Activated CD8-positive, alpha-beta T cell treated with anti-CD3 and anti-CD28 coated beads for 36 hours (primary cell): ENCODE results near the gene WTAP. TPM values are rescaled to one million over a fixed set of nuclear protein-coding genes. Genes with fewer than 3 reads are reported as not detected.
"Not testable (repeated sequence)": the region's sequence is repeated elsewhere in the genome, so short reads cannot be mapped to it uniquely, and the experiment has no call there.

ENCODE experiments used
- ATAC-seq: fragments of 200-7000 bp; cut with Tn5 transposase; one replicate; pipeline ENCODE4 v1.10.0; 2021; ENCODE audit warnings: mild to moderate bottlenecking, moderate library complexity
- CTCF ChIA-PET: fragments of 350-600 bp; sonication (Branson Sonifier 250); formaldehyde crosslinking; loops from one replicate; lab custom pipeline; 2021; ENCODE audit warnings: antibody characterized with exemption; lab: Charles Lee
- POLR2A ChIA-PET: fragments of 350-600 bp; sonication (Branson Sonifier 250); formaldehyde crosslinking; loops from one replicate; lab custom pipeline; 2021; ENCODE audit warnings: antibody characterized with exemption; lab: Charles Lee
- DNase-seq: peaks from one replicate; pipeline ENCODE4 v3.0.0-alpha.2; 2020
- H3K27ac Mint-ChIP-seq: one replicate; pipeline ENCODE4 v1.8.0; 2021; ENCODE audit warnings: mild to moderate bottlenecking, mixed read lengths
- H3K27me3 Mint-ChIP-seq: one replicate; pipeline ENCODE4 v1.8.0; 2021; ENCODE audit warnings: mixed read lengths
- H3K36me3 Mint-ChIP-seq: one replicate; pipeline ENCODE4 v1.8.0; 2021; ENCODE audit warnings: low read depth, mixed read lengths
- H3K4me1 Mint-ChIP-seq: one replicate; pipeline ENCODE4 v1.8.0; 2021; ENCODE audit warnings: low read depth, mixed read lengths
- H3K4me3 Mint-ChIP-seq: one replicate; pipeline ENCODE4 v1.8.0; 2021; ENCODE audit warnings: mild to moderate bottlenecking, moderate library complexity, mixed read lengths
- H3K9me3 Mint-ChIP-seq: one replicate; pipeline ENCODE4 v1.8.0; 2021; ENCODE audit warnings: mixed read lengths
- intact Hi-C: fragments of 100-400 bp; cut with micrococcal nuclease; formaldehyde crosslinking; loops from one replicate; pipeline ENCODE4 v1.10.0; 2022
- total RNA-seq, 2 experiments: library from RNA; stranded (reverse); gene quantifications; one replicate each; pipeline ENCODE4 v1.2.3, GENCODE V29; 2021
- TF ChIP-seq, protein P1 (sequence below): fragments of 200-600 bp; IDR thresholded peaks from one replicate; pipeline ENCODE4 v1.8.0; 2022; ENCODE audit warnings: antibody characterized with exemption, mild to moderate bottlenecking

The WTAP gene
- total RNA-seq, 2 experiments from 2014 or later = 79.9 to 80.6 TPM

DNA sequence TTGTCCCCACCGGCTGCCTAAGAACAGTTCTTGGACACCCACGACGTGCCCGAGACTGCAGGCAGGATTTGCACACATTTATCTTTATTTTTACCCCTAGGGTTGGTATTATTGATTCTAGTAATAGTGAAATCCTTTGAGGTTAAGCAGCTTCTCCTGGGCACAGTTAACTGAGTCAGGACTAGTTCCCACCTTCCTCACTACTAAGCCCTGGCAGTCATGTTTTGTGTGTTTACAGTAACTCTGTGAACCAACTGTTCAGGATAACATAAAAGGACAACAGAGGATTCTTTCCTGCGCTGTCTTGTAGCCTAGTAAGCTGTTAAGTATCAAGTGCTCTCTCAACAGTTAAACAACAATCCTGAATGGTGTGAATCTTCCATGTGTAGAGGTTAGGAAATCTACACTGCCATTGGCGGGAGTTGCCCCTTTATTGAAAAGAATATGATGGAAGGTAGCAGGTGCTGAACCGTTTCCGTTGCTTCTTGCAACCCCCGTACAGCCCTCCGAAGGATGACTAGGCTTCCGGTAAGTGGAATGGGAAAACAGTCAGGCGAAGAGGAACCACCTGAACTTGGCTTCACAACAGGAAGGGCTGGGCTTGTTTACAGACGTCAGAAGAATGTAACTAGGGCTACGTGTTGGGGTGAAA, 33.3 kb upstream of the WTAP start:
- TF ChIP-seq, protein P1, sequence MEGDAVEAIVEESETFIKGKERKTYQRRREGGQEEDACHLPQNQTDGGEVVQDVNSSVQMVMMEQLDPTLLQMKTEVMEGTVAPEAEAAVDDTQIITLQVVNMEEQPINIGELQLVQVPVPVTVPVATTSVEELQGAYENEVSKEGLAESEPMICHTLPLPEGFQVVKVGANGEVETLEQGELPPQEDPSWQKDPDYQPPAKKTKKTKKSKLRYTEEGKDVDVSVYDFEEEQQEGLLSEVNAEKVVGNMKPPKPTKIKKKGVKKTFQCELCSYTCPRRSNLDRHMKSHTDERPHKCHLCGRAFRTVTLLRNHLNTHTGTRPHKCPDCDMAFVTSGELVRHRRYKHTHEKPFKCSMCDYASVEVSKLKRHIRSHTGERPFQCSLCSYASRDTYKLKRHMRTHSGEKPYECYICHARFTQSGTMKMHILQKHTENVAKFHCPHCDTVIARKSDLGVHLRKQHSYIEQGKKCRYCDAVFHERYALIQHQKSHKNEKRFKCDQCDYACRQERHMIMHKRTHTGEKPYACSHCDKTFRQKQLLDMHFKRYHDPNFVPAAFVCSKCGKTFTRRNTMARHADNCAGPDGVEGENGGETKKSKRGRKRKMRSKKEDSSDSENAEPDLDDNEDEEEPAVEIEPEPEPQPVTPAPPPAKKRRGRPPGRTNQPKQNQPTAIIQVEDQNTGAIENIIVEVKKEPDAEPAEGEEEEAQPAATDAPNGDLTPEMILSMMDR = no peak
- ChIA-PET POLR2A (interaction anchor here (0.7 to 6.3 kb wide), 7 partner anchors 8 to 96 kb away, joined by 3 to 41 read pairs (median 20); partner anchors contain the start of genes MRPL18, TCP1 and WTAP), CTCF (no interaction called here)
- DNase-seq (peak; percentile 33), ATAC-seq (peak; percentile 12)
- Mint-ChIP-seq H3K27ac (peak overlapping the region; percentile 91), H3K27me3 (no peaks in the 10 kb centered on the region), H3K9me3 (no peaks in the 10 kb centered on the region), H3K36me3 (peaks cover 16% of the 10 kb centered on the region), H3K4me1 (peaks cover 26% of the 10 kb centered on the region), H3K4me3 (peak overlapping the region; percentile 88)
- intact Hi-C loops = loop anchor here (2.0 to 10.0 kb wide), 4 partner anchors 33 to 251 kb away; partner anchors contain the start of genes ACAT2, TCP1 and WTAP

DNA sequence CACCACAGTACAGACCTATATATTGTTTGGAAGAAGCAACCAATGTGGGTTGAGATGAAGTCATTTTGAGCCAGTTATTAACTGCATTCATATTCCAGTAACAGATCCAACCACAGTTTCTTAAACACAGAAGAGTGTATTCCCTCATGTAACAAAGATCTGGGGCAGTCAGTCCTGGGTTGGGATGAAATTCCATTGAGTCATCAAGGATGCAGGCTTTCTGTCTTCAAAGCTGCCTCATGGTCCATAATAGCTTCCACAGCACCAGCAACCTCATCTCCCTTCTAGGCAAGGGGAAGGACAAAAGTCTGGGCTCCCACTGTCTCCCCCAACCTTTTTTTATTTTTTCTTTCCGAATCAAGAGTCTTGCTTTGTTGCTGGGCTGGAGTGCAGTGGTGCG, 31.3 kb upstream of the WTAP start:
- ATAC-seq (no peak), DNase-seq (no peak)
- H3K36me3 Mint-ChIP-seq = peaks cover 12% of the 10 kb centered on the region
- ChIA-PET CTCF (no interaction called here), POLR2A (interaction anchor here (0.7 to 6.3 kb wide), 3 partner anchors 24 to 33 kb away, joined by 3 to 41 read pairs (median 4); partner anchors contain the start of gene WTAP)
- intact Hi-C loops = loop anchor here (10.0 kb wide), 1 partner anchor 249 kb away; no protein-coding TSS in a partner anchor
- H3K27ac Mint-ChIP-seq = no peak overlapping the region
- no peak overlapping the region for H3K4me3 Mint-ChIP-seq
- peaks cover 25% of the 10 kb centered on the region for H3K4me1 Mint-ChIP-seq
- H3K27me3 Mint-ChIP-seq = no peaks in the 10 kb centered on the region
- no peaks in the 10 kb centered on the region for H3K9me3 Mint-ChIP-seq
- TF ChIP-seq, protein P1 = no peak

DNA sequence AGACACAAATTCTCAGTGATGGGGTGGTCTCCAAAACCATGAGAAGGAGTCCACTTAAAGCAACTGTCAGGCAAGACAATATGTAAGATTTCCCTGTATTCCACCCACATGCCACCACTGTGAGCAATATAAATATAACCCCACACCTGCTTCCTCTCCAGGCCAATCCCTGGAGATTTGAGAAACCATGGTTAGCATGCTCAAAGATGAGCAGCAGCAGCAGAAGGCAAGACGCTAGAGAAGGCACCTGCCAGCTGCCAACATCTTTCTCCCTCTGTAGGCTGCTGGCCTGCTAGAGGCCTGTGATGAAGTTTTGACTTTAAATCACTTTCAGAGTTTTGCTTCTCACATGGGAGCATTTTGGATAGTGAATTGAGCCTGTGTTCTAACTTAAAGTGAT, 26.3 kb upstream of the WTAP start:
- DNase-seq = no peak
- CTCF ChIA-PET = interaction anchor here (1.0 to 1.8 kb wide), 2 partner anchors 10 to 19 kb away, joined by 3 to 4 read pairs; no protein-coding TSS in a partner anchor
- Mint-ChIP-seq H3K27ac (no peak overlapping the region), H3K27me3 (no peaks in the 10 kb centered on the region), H3K4me3 (no peak overlapping the region), H3K36me3 (peaks cover 2% of the 10 kb centered on the region), H3K4me1 (peaks cover 8% of the 10 kb centered on the region), H3K9me3 (no peaks in the 10 kb centered on the region)
- POLR2A ChIA-PET = interaction anchor here (1.5 kb wide), 1 partner anchor 9 kb away, joined by 5 read pairs; no protein-coding TSS in a partner anchor
- intact Hi-C loops = no loop called here
- TF ChIP-seq, protein P1 = no peak
- no peak for ATAC-seq

DNA sequence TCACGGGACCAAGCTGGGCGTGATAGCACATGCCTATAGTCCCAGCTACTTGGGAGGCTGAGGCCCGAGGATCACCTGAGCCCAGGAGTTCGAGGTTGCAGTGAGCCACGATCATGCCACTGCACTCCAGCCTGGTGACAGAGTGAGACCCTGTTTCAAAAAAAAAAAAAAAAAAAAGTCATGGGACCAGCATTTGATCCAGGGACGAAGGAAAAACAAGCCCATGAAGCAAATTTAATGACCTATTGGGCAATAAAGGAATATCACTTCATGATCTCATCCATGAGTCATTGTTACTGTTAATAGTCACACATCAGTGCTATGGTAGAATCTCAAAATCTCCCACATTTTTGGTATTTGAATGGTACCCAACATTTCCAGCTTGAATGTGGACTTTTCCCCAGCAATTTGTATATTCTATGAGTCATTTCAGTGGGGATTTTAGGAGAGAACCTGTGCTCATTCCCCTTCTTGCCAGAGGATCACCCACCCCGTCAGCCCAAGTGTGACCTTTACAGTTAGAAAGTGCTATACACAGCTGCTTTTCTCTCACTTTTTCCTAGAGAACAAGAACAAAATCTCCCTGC, 25.8 kb upstream of the WTAP start:
- peaks cover 2% of the 10 kb centered on the region for H3K36me3 Mint-ChIP-seq
- H3K27ac Mint-ChIP-seq = no peak overlapping the region
- intact Hi-C loops = no loop called here
- ChIA-PET CTCF (interaction anchor here (0.8 to 1.8 kb wide), 3 partner anchors 10 to 19 kb away, joined by 3 to 4 read pairs (median 3); no protein-coding TSS in a partner anchor), POLR2A (interaction anchor here (1.5 kb wide), 1 partner anchor 10 kb away, joined by 5 read pairs; no protein-coding TSS in a partner anchor)
- H3K4me1 Mint-ChIP-seq = peaks cover 8% of the 10 kb centered on the region
- H3K27me3 Mint-ChIP-seq = no peaks in the 10 kb centered on the region
- H3K9me3 Mint-ChIP-seq = no peaks in the 10 kb centered on the region
- DNase-seq (no peak), ATAC-seq (peak; percentile 68)
- TF ChIP-seq, protein P1 = no peak
- no peak overlapping the region for H3K4me3 Mint-ChIP-seq

DNA sequence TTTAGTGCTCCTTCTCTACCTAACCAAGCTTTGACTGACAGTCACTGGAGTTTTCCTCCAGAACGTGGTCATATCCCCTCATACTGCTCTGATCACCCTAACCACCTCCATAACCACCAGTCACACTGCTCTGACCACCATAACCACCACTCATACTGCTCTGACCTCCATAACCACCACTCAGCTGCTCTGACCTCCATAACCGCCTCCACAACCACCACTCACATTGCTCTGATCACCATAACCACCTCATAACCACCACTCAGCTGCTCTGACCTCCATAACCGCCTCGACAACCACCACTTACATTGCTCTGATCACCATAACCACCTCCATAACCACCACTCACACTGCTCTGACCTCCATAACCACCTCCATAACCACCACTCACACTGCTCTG, 16.7 kb upstream of the WTAP start:
- ATAC-seq = not testable (repeated sequence)

DNA sequence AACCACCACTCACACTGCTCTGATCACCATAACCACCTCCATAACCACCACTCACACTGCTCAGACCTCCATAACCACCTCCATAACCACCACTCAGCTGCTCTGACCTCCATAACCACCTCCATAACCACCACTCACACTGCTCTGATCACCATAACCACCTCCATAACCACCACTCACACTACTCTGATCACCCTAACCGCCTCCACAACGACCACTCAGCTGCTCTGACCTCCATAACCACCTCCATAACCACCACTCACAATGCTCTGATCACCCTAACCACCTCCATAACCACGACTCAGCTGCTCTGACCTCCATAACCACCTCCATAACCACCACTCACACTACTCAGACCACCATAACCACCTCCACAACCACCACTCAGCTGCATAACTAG, 14.9 kb upstream of the WTAP start:
- POLR2A ChIA-PET = interaction anchor here (2.0 kb wide), 1 partner anchor 15 kb away, joined by 7 read pairs; the partner anchor contains the start of gene WTAP

More for the DNA sequence above, 16.7 kb upstream of the WTAP start:
- H3K36me3 Mint-ChIP-seq, DNase-seq, H3K27me3 Mint-ChIP-seq, H3K27ac Mint-ChIP-seq, H3K4me1 Mint-ChIP-seq, H3K4me3 Mint-ChIP-seq, H3K9me3 Mint-ChIP-seq, intact Hi-C loops: not testable (repeated sequence)
- ChIA-PET CTCF (interaction anchor here (0.7 kb wide), 1 partner anchor 8 kb away, joined by 3 read pairs; no protein-coding TSS in a partner anchor), POLR2A (interaction anchor here (0.7 kb wide), 1 partner anchor 11 kb away, joined by 3 read pairs; no protein-coding TSS in a partner anchor)

More for the DNA sequence above, 14.9 kb upstream of the WTAP start:
- H3K4me3 Mint-ChIP-seq, H3K9me3 Mint-ChIP-seq, H3K27ac Mint-ChIP-seq, intact Hi-C loops, H3K36me3 Mint-ChIP-seq, H3K4me1 Mint-ChIP-seq, ATAC-seq, DNase-seq, H3K27me3 Mint-ChIP-seq: not testable (repeated sequence)
- CTCF ChIA-PET = interaction anchor here (1.0 kb wide), 1 partner anchor 9 kb away, joined by 3 read pairs; no protein-coding TSS in a partner anchor
